Measurements from ENCODE around the gene AGR2. TPM values are rescaled to one million over a fixed set of nuclear protein-coding genes. Genes with fewer than 3 reads are reported as not detected.
A peak's percentile ranks its signal among the peaks of the same experiment; 100 is the strongest.

AGR2 gene
- total and polyA plus RNA-seq, 2 donors (not counting 1 experiment from before 2014, with no cell fraction given) = not detected

DNA sequence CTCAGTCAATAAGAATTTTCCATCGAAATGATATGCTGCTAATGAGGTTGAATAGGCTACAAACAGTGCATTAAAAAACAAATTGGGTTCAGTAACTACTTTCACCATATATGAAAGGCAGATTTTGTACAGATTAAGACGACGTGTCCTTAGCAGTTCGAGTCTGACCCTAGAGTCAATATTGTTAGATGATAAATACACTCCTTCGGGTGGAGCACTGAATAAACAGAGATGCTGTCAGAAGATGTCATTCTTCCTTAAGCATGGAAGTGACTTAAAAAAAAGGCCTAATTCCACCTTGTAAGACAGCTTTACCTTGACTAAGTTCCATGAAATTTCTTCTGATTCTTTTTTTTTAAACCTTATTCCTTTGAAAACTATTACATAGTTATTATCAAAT, 5.8 kb upstream of the AGR2 start:
- Histone ChIP-seq H3K27ac (ENCODE audit: insufficient read depth, low read length) (no peak overlapping the region), H3K9me3 (ENCODE audit: control insufficient read depth, insufficient read depth, low read depth, low read length) (no peaks in the 10 kb centered on the region), H3K4me1 (ENCODE audit: control insufficient read depth, extremely low read depth, insufficient read depth, low read length) (no peaks in the 10 kb centered on the region), H3K9ac (ENCODE audit: insufficient read depth, low read length) (no peak overlapping the region), H3K27me3 (ENCODE audit: control insufficient read depth, insufficient read depth, low read length) (no peaks in the 10 kb centered on the region), H2AFZ (ENCODE audit: low read length) (no peak overlapping the region), H3K4me2 (ENCODE audit: extremely low read depth, insufficient read depth, low read length) (no peak overlapping the region), H3K4me3 (replicated peaks in 1 of 4; ENCODE audit: control extremely low read depth in 1 of 4, insufficient read depth in 1 of 4, low read depth in 3 of 4, low read length in 4 of 4) (no peak overlapping the region), H3K36me3 (ENCODE audit: control insufficient read depth, insufficient read depth, low read length) (no peaks in the 10 kb centered on the region), H3K79me2 (ENCODE audit: control insufficient read depth, insufficient read depth, low read length) (no peaks in the 10 kb centered on the region), H4K20me1 (ENCODE audit: control insufficient read depth, extremely low read depth, insufficient read depth, low read length) (no peaks in the 10 kb centered on the region)
- DNase-seq (ENCODE audit: low read depth in 2 of 2) = no peak
- no peak for TF ChIP-seq EZH2 (IDR thresholded peaks at IDR 0.05; ENCODE audit: low read length, missing control alignments)
- TF ChIP-seq, protein P1, sequence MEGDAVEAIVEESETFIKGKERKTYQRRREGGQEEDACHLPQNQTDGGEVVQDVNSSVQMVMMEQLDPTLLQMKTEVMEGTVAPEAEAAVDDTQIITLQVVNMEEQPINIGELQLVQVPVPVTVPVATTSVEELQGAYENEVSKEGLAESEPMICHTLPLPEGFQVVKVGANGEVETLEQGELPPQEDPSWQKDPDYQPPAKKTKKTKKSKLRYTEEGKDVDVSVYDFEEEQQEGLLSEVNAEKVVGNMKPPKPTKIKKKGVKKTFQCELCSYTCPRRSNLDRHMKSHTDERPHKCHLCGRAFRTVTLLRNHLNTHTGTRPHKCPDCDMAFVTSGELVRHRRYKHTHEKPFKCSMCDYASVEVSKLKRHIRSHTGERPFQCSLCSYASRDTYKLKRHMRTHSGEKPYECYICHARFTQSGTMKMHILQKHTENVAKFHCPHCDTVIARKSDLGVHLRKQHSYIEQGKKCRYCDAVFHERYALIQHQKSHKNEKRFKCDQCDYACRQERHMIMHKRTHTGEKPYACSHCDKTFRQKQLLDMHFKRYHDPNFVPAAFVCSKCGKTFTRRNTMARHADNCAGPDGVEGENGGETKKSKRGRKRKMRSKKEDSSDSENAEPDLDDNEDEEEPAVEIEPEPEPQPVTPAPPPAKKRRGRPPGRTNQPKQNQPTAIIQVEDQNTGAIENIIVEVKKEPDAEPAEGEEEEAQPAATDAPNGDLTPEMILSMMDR (conservative IDR thresholded peaks at IDR 0.05 in 1 of 2, IDR thresholded peaks at IDR 0.05 in 1 of 2; ENCODE audit: low read depth in 1 of 2, low read length in 2 of 2) = no peak

- H3K36me3 ChIP-seq (ENCODE audit: control insufficient read depth, insufficient read depth, low read length) = no peaks in the 10 kb centered on the region
- DNase-seq (ENCODE audit: low read depth in 2 of 2) = peak in 1 of 2 donors; percentile 33
- no peak for TF ChIP-seq EZH2 (IDR thresholded peaks at IDR 0.05; ENCODE audit: low read length, missing control alignments)
- TF ChIP-seq, protein P1 (conservative IDR thresholded peaks at IDR 0.05 in 1 of 2, IDR thresholded peaks at IDR 0.05 in 1 of 2; ENCODE audit: low read depth in 1 of 2, low read length in 2 of 2) = no peak
Measured at GRCh38 chr7:16810112-16810511, 5.3 kb upstream of the AGR2 start.

GRCh38 chr7:16805441-16805840, 642 bp upstream of the AGR2 start:
- H3K4me2 ChIP-seq (ENCODE audit: extremely low read depth, insufficient read depth, low read length) = no peak overlapping the region
- H3K36me3 ChIP-seq (ENCODE audit: control insufficient read depth, insufficient read depth, low read length) = no peaks in the 10 kb centered on the region
- no peak overlapping the region for H3K9ac ChIP-seq (ENCODE audit: insufficient read depth, low read length)
- TF ChIP-seq, protein P1 (conservative IDR thresholded peaks at IDR 0.05 in 1 of 2, IDR thresholded peaks at IDR 0.05 in 1 of 2; ENCODE audit: low read depth in 1 of 2, low read length in 2 of 2) = no peak
- no peak for TF ChIP-seq EZH2 (IDR thresholded peaks at IDR 0.05; ENCODE audit: low read length, missing control alignments)
- H3K27me3 ChIP-seq (ENCODE audit: control insufficient read depth, insufficient read depth, low read length) = no peaks in the 10 kb centered on the region
- DNase-seq (ENCODE audit: low read depth in 2 of 2) = no peak
- H2AFZ ChIP-seq (ENCODE audit: low read length) = no peak overlapping the region
- no peak overlapping the region for H3K4me3 ChIP-seq (replicated peaks in 1 of 4; ENCODE audit: control extremely low read depth in 1 of 4, insufficient read depth in 1 of 4, low read depth in 3 of 4, low read length in 4 of 4)
- no peaks in the 10 kb centered on the region for H3K9me3 ChIP-seq (ENCODE audit: control insufficient read depth, insufficient read depth, low read depth, low read length)
- H3K27ac ChIP-seq (ENCODE audit: insufficient read depth, low read length) = no peak overlapping the region
- no peaks in the 10 kb centered on the region for H3K4me1 ChIP-seq (ENCODE audit: control insufficient read depth, extremely low read depth, insufficient read depth, low read length)
- H3K79me2 ChIP-seq (ENCODE audit: control insufficient read depth, insufficient read depth, low read length) = no peaks in the 10 kb centered on the region
- H4K20me1 ChIP-seq (ENCODE audit: control insufficient read depth, extremely low read depth, insufficient read depth, low read length) = no peaks in the 10 kb centered on the region

More at GRCh38 chr7:16810112-16810511, 5.3 kb upstream of the AGR2 start:
- H3K79me2 ChIP-seq (ENCODE audit: control insufficient read depth, insufficient read depth, low read length) = no peaks in the 10 kb centered on the region
- H3K27me3 ChIP-seq (ENCODE audit: control insufficient read depth, insufficient read depth, low read length) = no peaks in the 10 kb centered on the region
- no peak overlapping the region for H3K27ac ChIP-seq (ENCODE audit: insufficient read depth, low read length)
- no peak overlapping the region for H3K4me3 ChIP-seq (replicated peaks in 1 of 4; ENCODE audit: control extremely low read depth in 1 of 4, insufficient read depth in 1 of 4, low read depth in 3 of 4, low read length in 4 of 4)
- no peak overlapping the region for H3K9ac ChIP-seq (ENCODE audit: insufficient read depth, low read length)
- H2AFZ ChIP-seq (ENCODE audit: low read length) = no peak overlapping the region
- no peaks in the 10 kb centered on the region for H3K4me1 ChIP-seq (ENCODE audit: control insufficient read depth, extremely low read depth, insufficient read depth, low read length)
- no peak overlapping the region for H3K4me2 ChIP-seq (ENCODE audit: extremely low read depth, insufficient read depth, low read length)
- H4K20me1 ChIP-seq (ENCODE audit: control insufficient read depth, extremely low read depth, insufficient read depth, low read length) = no peaks in the 10 kb centered on the region
- no peaks in the 10 kb centered on the region for H3K9me3 ChIP-seq (ENCODE audit: control insufficient read depth, insufficient read depth, low read depth, low read length)
